CD4-positive, CD25-positive, alpha-beta regulatory T cell (primary cell): ENCODE data around the gene GSDME. TPM values are rescaled to one million over a fixed set of nuclear protein-coding genes. Genes with fewer than 3 reads are reported as not detected.

ENCODE experiments used
- polyA plus RNA-seq, 4 donors: library from polyadenylated mRNA; unstranded; fragments of 300-500 nt; fragmentation: Illumina TruSeq; gene quantifications; one replicate each; pipeline ENCODE4 v1.2.3, GENCODE V29; 2021
- total RNA-seq: library from RNA; stranded (reverse); gene quantifications from one replicate; pipeline ENCODE4 v1.2.3, GENCODE V29; 2022

Gene GSDME
- total and polyA plus RNA-seq, 5 donors from 2014 or later: 0.15 to 0.55 (median 0.38) TPM; not detected in 2

Other genes with a start within 250 kb of the GSDME start
- 15.8 TPM for gene PALS2, start 184.0 kb downstream of the GSDME start, total RNA-seq
- 10 to 100 TPM in 3 of 4 donors, 1 to 10 TPM in 1; 6.5 to 14.8 (median 13.9) TPM for gene PALS2, start 184.0 kb downstream of the GSDME start, polyA plus RNA-seq
- gene OSBPL3, start 222.7 kb upstream of the GSDME start, total RNA-seq: 43.0 TPM
- gene OSBPL3, start 222.7 kb upstream of the GSDME start, polyA plus RNA-seq: 10 to 100 TPM in 2 of 4 donors, 1 to 10 TPM in 2; 9.1 to 14.5 (median 11.9) TPM